ENCODE measurements around the gene TSPAN5.

The TSPAN5 gene

DNA sequence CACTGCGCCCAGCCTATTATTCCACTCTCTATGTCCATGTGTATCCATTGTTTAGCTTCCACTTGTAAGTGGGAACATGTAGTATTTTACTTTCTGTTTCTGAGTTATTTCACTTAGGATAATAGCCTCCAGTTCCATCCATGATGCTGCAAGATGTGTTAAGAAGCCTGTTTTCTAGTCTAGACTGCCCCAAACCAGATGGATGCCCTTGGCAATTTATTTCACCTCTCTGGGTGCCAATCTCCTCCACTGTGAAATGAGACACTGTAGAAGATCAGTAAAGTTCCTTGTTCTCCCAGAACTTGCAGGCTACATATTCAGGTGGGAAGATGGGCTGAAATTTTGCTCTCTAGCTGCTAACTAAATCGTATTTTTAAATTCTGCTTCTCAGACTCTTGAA lies 72.8 kb downstream of the TSPAN5 start:
- no peak overlapping the region for H3K4me3 ChIP-seq (replicated peaks; ENCODE audit: low read depth, low read length)
- H3K27me3 ChIP-seq (replicated peaks; ENCODE audit: control insufficient read depth, insufficient read depth, low read length): peaks cover 1% of the 10 kb centered on the region
- DNase-seq (ENCODE audit: extremely low read depth, insufficient read length): no peak
- no peaks in the 10 kb centered on the region for H3K36me3 ChIP-seq (ENCODE audit: control insufficient read depth, insufficient read depth, low read length)
- TF ChIP-seq, protein P1, sequence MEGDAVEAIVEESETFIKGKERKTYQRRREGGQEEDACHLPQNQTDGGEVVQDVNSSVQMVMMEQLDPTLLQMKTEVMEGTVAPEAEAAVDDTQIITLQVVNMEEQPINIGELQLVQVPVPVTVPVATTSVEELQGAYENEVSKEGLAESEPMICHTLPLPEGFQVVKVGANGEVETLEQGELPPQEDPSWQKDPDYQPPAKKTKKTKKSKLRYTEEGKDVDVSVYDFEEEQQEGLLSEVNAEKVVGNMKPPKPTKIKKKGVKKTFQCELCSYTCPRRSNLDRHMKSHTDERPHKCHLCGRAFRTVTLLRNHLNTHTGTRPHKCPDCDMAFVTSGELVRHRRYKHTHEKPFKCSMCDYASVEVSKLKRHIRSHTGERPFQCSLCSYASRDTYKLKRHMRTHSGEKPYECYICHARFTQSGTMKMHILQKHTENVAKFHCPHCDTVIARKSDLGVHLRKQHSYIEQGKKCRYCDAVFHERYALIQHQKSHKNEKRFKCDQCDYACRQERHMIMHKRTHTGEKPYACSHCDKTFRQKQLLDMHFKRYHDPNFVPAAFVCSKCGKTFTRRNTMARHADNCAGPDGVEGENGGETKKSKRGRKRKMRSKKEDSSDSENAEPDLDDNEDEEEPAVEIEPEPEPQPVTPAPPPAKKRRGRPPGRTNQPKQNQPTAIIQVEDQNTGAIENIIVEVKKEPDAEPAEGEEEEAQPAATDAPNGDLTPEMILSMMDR (IDR thresholded peaks at IDR 0.05; ENCODE audit: insufficient read depth, low read length, poor library complexity, severe bottlenecking): no peak

DNA sequence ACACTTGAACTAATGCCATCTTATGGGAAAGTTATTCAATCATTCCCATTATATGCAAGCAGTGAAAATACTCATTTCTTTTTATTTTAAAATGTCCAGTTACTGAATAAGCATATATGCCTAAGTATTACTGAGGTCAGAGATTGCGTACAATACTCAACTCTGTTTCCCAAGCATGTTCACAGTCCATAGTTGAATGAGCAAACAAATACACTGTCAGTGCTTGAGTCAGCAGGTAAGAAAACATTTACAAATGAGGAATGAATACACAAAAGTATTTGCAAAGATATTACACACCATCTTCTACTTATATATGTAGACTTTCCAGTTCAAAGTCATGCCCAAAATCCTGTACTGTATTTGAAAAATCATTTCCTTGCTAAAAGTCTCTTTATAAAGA lies 74.1 kb downstream of the TSPAN5 start:
- TF ChIP-seq, protein P1 (IDR thresholded peaks at IDR 0.05; ENCODE audit: insufficient read depth, low read length, poor library complexity, severe bottlenecking): no peak
- Histone ChIP-seq H3K27me3 (replicated peaks; ENCODE audit: control insufficient read depth, insufficient read depth, low read length) (peaks cover 1% of the 10 kb centered on the region; the same call in 1 of the 2 replicates), H3K36me3 (ENCODE audit: control insufficient read depth, insufficient read depth, low read length) (no peaks in the 10 kb centered on the region), H3K4me3 (replicated peaks; ENCODE audit: low read depth, low read length) (no peak overlapping the region)
- no peak for DNase-seq (ENCODE audit: extremely low read depth, insufficient read length)

DNA sequence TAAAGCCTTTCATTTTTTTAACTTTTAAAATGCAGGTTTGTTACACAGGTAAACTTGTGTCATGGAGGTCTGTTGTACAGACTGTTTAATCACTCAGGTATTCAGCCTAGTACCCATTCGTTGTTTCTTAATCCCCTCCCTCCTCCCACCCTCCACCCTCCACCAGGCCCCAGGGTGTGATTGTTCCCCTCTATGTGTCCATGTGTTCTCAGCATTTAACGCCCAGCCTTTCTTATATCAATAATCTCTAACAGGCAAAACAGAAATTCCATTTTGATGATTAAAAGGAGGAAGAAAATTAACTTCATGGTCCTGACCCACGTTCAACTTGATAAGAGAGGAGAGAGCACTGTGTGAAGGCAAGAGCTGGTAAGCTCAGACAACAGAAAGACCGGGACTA lies 75.1 kb downstream of the TSPAN5 start:
- peaks cover 1% of the 10 kb centered on the region; the same call in 1 of the 2 replicates for H3K27me3 ChIP-seq (replicated peaks; ENCODE audit: control insufficient read depth, insufficient read depth, low read length)
- TF ChIP-seq, protein P1 (IDR thresholded peaks at IDR 0.05; ENCODE audit: insufficient read depth, low read length, poor library complexity, severe bottlenecking): no peak
- DNase-seq (ENCODE audit: extremely low read depth, insufficient read length): no peak
- no peaks in the 10 kb centered on the region for H3K36me3 ChIP-seq (ENCODE audit: control insufficient read depth, insufficient read depth, low read length)
- H3K4me3 ChIP-seq (replicated peaks; ENCODE audit: low read depth, low read length): no peak overlapping the region

DNA sequence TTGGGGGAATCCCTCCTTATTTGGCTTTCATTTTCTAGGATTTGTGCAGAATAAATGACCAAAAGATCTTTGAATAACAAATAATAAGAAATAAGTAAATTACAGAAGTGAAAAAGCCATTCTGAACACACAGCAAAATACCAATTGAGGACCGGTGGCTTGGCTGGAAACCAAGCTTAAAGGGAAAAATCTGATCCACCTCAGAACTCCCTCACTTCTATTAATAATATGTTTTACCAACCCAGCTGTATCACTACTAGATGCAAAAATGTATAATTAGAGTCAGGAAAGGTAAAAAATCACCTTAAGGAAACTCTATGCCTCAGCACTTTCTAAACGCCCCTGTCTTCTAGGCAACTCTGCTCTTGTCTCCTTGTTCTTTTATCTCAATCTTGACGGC lies 77.3 kb downstream of the TSPAN5 start:
- Histone ChIP-seq H3K4me3 (replicated peaks; ENCODE audit: low read depth, low read length) (no peak overlapping the region), H3K36me3 (ENCODE audit: control insufficient read depth, insufficient read depth, low read length) (no peaks in the 10 kb centered on the region), H3K27me3 (replicated peaks; ENCODE audit: control insufficient read depth, insufficient read depth, low read length) (peaks cover 1% of the 10 kb centered on the region; the same call in 1 of the 2 replicates)
- TF ChIP-seq, protein P1 (IDR thresholded peaks at IDR 0.05; ENCODE audit: insufficient read depth, low read length, poor library complexity, severe bottlenecking): no peak
- no peak for DNase-seq (ENCODE audit: extremely low read depth, insufficient read length)

DNA sequence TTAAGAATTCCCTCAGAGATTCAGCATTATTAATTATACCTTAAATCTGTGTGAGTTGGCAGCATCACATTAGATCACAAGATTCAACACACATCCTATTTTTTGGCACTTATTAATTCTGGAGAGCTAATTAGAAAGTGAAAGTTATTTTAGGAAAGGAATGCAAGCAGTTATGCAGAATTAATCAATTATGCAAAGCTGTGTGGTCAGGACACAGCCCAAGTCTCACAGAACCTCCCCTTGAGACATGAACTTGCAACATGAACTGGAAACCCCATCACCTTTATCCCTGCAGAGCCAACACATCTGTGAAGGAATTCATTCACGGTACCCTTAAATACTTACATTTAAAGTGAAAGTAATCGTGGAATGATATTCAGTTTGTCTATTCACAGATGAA lies 80.5 kb downstream of the TSPAN5 start:
- Histone ChIP-seq H3K27me3 (replicated peaks; ENCODE audit: control insufficient read depth, insufficient read depth, low read length) (peaks cover 1% of the 10 kb centered on the region; the same call in 1 of the 2 replicates), H3K36me3 (ENCODE audit: control insufficient read depth, insufficient read depth, low read length) (no peaks in the 10 kb centered on the region), H3K4me3 (replicated peaks; ENCODE audit: low read depth, low read length) (no peak overlapping the region)
- TF ChIP-seq, protein P1 (IDR thresholded peaks at IDR 0.05; ENCODE audit: insufficient read depth, low read length, poor library complexity, severe bottlenecking): no peak
- DNase-seq (ENCODE audit: extremely low read depth, insufficient read length): no peak

DNA sequence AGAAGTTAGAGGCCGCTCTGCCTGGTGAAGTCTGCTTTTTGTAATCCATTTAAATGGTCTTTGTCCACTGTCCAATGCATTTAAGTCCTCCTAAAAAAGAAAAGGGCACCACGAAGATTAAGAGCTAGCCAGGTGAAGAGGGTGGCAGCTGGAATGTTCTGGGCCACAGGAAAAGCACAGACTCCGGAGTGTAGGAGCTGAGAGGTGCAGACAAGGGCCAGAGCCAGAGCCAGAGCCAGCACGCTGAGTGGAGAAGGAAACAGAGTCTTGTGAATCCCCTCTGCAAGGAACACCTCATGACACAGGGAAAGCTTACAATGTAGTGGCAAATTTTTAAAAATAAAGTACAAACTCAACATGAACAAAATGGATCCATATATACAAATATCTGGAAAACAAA lies 83.6 kb downstream of the TSPAN5 start:
- Histone ChIP-seq H3K4me3 (replicated peaks; ENCODE audit: low read depth, low read length) (no peak overlapping the region), H3K36me3 (ENCODE audit: control insufficient read depth, insufficient read depth, low read length) (no peaks in the 10 kb centered on the region), H3K27me3 (replicated peaks; ENCODE audit: control insufficient read depth, insufficient read depth, low read length) (no peaks in the 10 kb centered on the region)
- TF ChIP-seq, protein P1 (IDR thresholded peaks at IDR 0.05; ENCODE audit: insufficient read depth, low read length, poor library complexity, severe bottlenecking): no peak
- DNase-seq (ENCODE audit: extremely low read depth, insufficient read length): no peak

All from GM06990 (cell line).